Spleen (tissue), 13 donors: ENCODE results near the gene SH2D7. TPM values are rescaled to one million over a fixed set of nuclear protein-coding genes. Genes with fewer than 3 reads are reported as not detected.
A peak's percentile ranks its signal among the peaks of the same experiment; 100 is the strongest.

Source experiments
- DNase-seq: peaks from one replicate; pipeline ENCODE4 v3.0.0-alpha.2; 2020
- H3K27ac ChIP-seq, 8 donors: fragments of 200-600 bp; sonication (generic) in 7 of 8; 1 replicate in 4 of 8; 2 replicates in 4 of 8; pipeline versions ENCODE4 v1.5.0 to v1.8.0; 2016 to 2021; ENCODE audit warnings: inconsistent platforms in 4 of 8, mild to moderate bottlenecking in 4 of 8, moderate library complexity in 1 of 8
- H3K27me3 ChIP-seq, 7 donors: fragments of 200-600 bp; sonication (generic) in 6 of 7; replicated peaks in 1 of 7; 1 replicate in 4 of 7; 2 replicates in 3 of 7; pipeline versions ENCODE4 v1.5.0 to v1.8.0; 2016 to 2021; ENCODE audit warnings: inconsistent platforms in 3 of 7, mild to moderate bottlenecking in 1 of 7
- H3K36me3 ChIP-seq, 6 donors: fragments of 200-600 bp; sonication (generic) in 5 of 6; 1 replicate in 4 of 6; 2 replicates in 2 of 6; pipeline versions ENCODE4 v1.5.0 to v1.8.0; 2016 to 2021; ENCODE audit warnings: inconsistent platforms in 2 of 6
- H3K4me1 ChIP-seq, 6 donors: fragments of 200-600 bp; sonication (generic) in 5 of 6; 1 replicate in 3 of 6; 2 replicates in 3 of 6; pipeline versions ENCODE4 v1.5.0 to v1.8.0; 2016 to 2021; ENCODE audit warnings: inconsistent platforms in 3 of 6
- H3K4me3 ChIP-seq, 8 donors: fragments of 200-600 bp; sonication (generic) in 7 of 8; 1 replicate in 4 of 8; 2 replicates in 4 of 8; pipeline versions ENCODE4 v1.5.0 to v1.8.0; 2016 to 2021; ENCODE audit warnings: inconsistent platforms in 4 of 8, mild to moderate bottlenecking in 4 of 8, moderate library complexity in 2 of 8
- H3K9me3 ChIP-seq, 8 donors: fragments of 200-600 bp; sonication (generic) in 7 of 8; 1 replicate in 4 of 8; 2 replicates in 4 of 8; pipeline versions ENCODE4 v1.5.0 to v1.8.0; 2016 to 2021; ENCODE audit warnings: inconsistent platforms in 4 of 8
- POLR2A ChIP-seq, 3 donors: fragments of 450-650 bp; IDR thresholded peaks; one replicate each; pipeline ENCODE4 v1.5.1; 2017; ENCODE audit warnings: antibody characterized with exemption in 3 of 3, mild to moderate bottlenecking in 1 of 3
- POLR2AphosphoS5 ChIP-seq, 3 donors: sonication (generic); formaldehyde crosslinking; IDR thresholded peaks; one replicate each; pipeline ENCODE4 v1.5.1; 2017; ENCODE audit warnings: antibody characterized with exemption in 3 of 3
- WGBS, 5 donors: extraction: QIAGEN DNeasy Blood & Tissue Kit in 3 of 5; methylation state at CpG; one replicate each; pipeline versions ENCODE4 v1.1.5 to v1.1.7; 2013 to 2018; 5-methylcytosine and 5-hydroxymethylcytosine counted together
- intact Hi-C: fragments of 100-400 bp; cut with DNase I; formaldehyde crosslinking; loops from one replicate; pipeline ENCODE4 v1.15.0; 2023; ENCODE audit warnings: low total_unique reads
- long read RNA-seq, 2 donors: transcript quantifications; one replicate each; lab custom pipeline, GENCODE V29; 2026
- polyA plus RNA-seq, 3 donors: library from polyadenylated mRNA; stranded (reverse); fragments of 200-250 nt; gene quantifications; one replicate each; pipeline ENCODE4 v1.2.1, GENCODE V29; 2013
- total RNA-seq, 7 donors: library from RNA; depleted of rRNA in 3 of 7; stranded (reverse); fragments of >200 nt in 3 of 7; fragmentation: NEBNext Ultra II Directional in 4 of 7; extraction: Animal tissue kit (Norgen Biotek cat#: 25700) in 4 of 7; gene quantifications; one replicate each; pipeline versions ENCODE4 v1.1.0 to v1.2.1, GENCODE V29; 2016 to 2021
- TF ChIP-seq, protein P1 (sequence below), 11 experiments: fragments of 200-600 bp in 7 of 11; fragments of 450-650 bp in 4 of 11; sonication (generic) in 4 of 11; IDR thresholded peaks in 8 of 11; conservative IDR thresholded peaks in 3 of 11; 1 replicate in 7 of 11; 2 replicates in 4 of 11; pipeline versions ENCODE4 v1.4.0 to v1.8.0; 2016 to 2021; ENCODE audit warnings: antibody characterized with exemption in 11 of 11, inconsistent platforms in 4 of 11, mild to moderate bottlenecking in 1 of 11
- donor health status: healthy with polysubstance abuse.
- donor health status: DM: no; HTN: no; CAD: no; lungs with moderate emphysema.
- donor health status: DM: no; HTN: no; CAD: no.
- donor health status: Bipolar disorder and iron deficiency.
- donor health status: healthy.
- donor health status: DM: no; HTN: no; CAD: no.
- donor health status: DM: yes; HTN: yes; CAD: no.

The SH2D7 gene
- total RNA-seq: not detected
- polyA plus RNA-seq: not detected
- long read RNA-seq, donor 1: 0 reads
- long read RNA-seq, donor 2: 0 reads

DNA sequence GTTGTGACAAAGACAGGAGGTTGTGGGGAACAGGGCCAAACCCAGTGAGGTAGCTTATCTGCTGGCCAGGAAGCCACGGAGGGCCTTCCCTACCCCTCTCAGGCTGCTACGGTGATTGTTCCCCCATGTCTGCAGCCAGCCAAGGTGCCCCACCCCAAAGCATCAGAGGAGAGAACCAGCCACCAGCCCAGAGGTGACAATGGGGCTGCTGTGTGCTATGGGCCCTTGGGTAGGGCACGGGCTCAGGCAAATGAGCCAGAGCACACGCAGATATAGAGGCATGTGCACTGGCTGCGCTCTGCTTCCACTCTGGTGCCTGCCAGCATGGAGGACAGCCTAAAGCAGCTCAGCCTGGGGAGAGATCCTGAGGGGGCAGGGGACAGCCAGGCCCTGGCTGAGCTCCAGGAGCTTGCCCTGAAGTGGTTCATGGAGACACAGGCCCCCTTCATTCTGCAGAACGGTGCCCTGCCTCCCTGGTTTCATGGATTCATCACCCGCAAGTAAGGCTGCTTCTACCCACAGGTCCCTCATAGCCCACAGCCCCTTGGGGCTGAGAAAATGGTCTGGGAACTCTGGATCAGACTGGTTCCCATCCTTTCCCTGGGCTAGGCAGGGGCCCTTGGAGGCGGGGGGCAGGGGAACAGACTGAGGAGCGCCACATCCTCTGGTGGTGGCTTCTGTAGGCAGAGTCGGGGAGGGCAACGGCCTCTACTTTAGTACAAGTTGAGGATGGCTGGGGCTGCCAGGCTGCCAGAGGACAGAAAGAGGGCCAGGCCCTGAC is at the start of gene SH2D7:
Gene SH2D7 (plus strand): TSS at position 301 of the 781 bp plus-strand sequence. CDS start 24 bp downstream, at position 325.
- 65 to 83% (median 73%) methylated on average over 6 to 11 of the region's 11 CpGs for WGBS, 5 donors
- no peak within 1 kb of the TSS for H3K4me3 ChIP-seq
- no peak for DNase-seq
- H3K36me3 ChIP-seq: no peaks in the 10 kb centered on the region
- intact Hi-C loops: no loop called here
- no peaks in the 10 kb centered on the region for H3K27me3 ChIP-seq
- H3K4me1 ChIP-seq: peaks cover 0 to 39% (median 24%) of the 10 kb centered on the region in 6 donors
- peak within 1 kb of the TSS in 2 of 8 donors; percentile 3 to 10 for H3K27ac ChIP-seq
- no peaks in the 10 kb centered on the region for H3K9me3 ChIP-seq
- TF ChIP-seq, protein P1, sequence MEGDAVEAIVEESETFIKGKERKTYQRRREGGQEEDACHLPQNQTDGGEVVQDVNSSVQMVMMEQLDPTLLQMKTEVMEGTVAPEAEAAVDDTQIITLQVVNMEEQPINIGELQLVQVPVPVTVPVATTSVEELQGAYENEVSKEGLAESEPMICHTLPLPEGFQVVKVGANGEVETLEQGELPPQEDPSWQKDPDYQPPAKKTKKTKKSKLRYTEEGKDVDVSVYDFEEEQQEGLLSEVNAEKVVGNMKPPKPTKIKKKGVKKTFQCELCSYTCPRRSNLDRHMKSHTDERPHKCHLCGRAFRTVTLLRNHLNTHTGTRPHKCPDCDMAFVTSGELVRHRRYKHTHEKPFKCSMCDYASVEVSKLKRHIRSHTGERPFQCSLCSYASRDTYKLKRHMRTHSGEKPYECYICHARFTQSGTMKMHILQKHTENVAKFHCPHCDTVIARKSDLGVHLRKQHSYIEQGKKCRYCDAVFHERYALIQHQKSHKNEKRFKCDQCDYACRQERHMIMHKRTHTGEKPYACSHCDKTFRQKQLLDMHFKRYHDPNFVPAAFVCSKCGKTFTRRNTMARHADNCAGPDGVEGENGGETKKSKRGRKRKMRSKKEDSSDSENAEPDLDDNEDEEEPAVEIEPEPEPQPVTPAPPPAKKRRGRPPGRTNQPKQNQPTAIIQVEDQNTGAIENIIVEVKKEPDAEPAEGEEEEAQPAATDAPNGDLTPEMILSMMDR (IDR thresholded peaks at IDR 0.05 in 8 of 11, conservative IDR thresholded peaks at IDR 0.05 in 3 of 11): no peak
- TF ChIP-seq POLR2AphosphoS5 (IDR thresholded peaks at IDR 0.05) (no peak), POLR2A (IDR thresholded peaks at IDR 0.05) (no peak)

DNA sequence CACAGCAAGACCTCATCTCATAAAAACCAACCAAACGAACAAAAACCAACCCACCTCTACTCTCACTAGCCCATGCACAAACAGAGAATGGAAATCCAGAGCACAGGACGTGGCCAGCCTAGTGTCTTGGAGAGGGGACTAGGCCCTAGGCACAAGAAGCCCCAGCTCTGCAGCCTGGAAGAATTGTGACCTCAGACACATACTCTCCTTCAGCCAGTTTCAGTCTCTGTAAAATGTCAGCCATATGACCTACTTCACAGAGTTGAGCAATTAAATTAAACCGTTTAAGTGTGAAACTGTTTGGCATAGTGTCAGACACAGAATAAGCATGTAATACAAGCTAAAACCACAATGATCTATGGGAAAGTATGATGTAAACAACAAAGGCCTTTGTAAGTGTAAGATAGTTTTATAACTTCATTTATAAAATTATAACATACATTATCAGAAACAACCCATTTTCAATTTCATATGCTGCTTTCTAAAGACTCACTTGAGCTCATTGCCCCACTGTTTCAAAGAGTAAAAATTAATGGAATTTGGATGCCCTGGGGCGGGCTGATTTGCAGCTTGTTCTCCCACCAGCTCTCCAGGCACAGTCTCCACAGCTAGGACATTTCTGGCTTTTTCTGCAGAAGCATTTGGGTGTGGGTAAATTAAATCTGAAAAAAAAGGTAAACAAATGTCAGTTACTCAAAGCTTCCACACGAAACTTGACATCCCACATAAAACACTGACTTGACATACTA is 47.8 kb upstream of the SH2D7 start:
- Histone ChIP-seq H3K4me1 (peaks cover 62 to 100% (median 84%) of the 10 kb centered on the region in 6 donors), H3K36me3 (peaks cover 0 to 47% (median 25%) of the 10 kb centered on the region in 6 donors), H3K9me3 (no peaks in the 10 kb centered on the region), H3K27ac (peak overlapping the region in 7 of 8 donors; percentile 38 to 97 (median 52)), H3K27me3 (no peaks in the 10 kb centered on the region), H3K4me3 (no peak overlapping the region)
- intact Hi-C loops: no loop called here
- TF ChIP-seq POLR2AphosphoS5 (IDR thresholded peaks at IDR 0.05) (no peak), POLR2A (IDR thresholded peaks at IDR 0.05) (no peak)
- TF ChIP-seq, protein P1 (IDR thresholded peaks at IDR 0.05 in 8 of 11, conservative IDR thresholded peaks at IDR 0.05 in 3 of 11): no peak
- WGBS, 5 donors: 54 to 67% (median 58%) methylated on average over 5 of the region's 5 CpGs
- no peak for DNase-seq

DNA sequence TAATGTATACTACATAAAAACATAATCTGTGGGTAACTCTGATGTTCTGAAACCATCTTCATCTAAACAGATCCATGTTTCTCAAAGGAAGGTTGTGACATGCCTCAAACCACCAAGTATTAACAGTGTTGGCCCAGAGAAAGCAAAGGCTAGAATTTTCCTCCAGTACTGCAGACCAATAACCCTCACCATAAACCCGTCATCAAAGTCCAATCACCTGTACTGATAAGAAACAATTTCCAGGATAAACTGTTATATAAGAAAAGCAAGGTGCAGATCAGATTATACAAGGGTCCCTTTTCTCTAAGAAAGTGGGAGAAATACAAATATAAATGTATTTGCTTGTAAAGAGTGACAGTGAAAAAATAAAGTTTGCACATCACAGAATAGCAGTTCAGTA is 47.2 kb upstream of the SH2D7 start:
- H3K4me1 ChIP-seq: peaks cover 64 to 100% (median 85%) of the 10 kb centered on the region in 6 donors

More for the DNA sequence above, 47.2 kb upstream of the SH2D7 start:
- Histone ChIP-seq H3K36me3 (peaks cover 0 to 41% (median 25%) of the 10 kb centered on the region in 6 donors), H3K9me3 (no peaks in the 10 kb centered on the region), H3K4me3 (no peak overlapping the region), H3K27me3 (no peaks in the 10 kb centered on the region), H3K27ac (peak overlapping the region in 5 of 8 donors; percentile 46 to 97 (median 95))
- no peak for DNase-seq
- intact Hi-C loops: no loop called here
- TF ChIP-seq POLR2AphosphoS5 (IDR thresholded peaks at IDR 0.05): no peak
- TF ChIP-seq POLR2A (IDR thresholded peaks at IDR 0.05): no peak
- TF ChIP-seq, protein P1 (IDR thresholded peaks at IDR 0.05 in 8 of 11, conservative IDR thresholded peaks at IDR 0.05 in 3 of 11): no peak
- WGBS, 5 donors: 53 to 88% (median 70%) methylated on average over 1 of the region's 1 CpG
